Ectodermal cell (in vitro differentiated cells): ENCODE measurements around the gene EFCAB6.

ENCODE experiments used
- H3K27ac ChIP-seq: 2 replicates; pipeline ENCODE4 v1.7.0; 2013; ENCODE audit warnings: mild to moderate bottlenecking, low read depth, low read length; ENCODE audit not compliant: insufficient read depth, poor library complexity, severe bottlenecking
- H3K27me3 ChIP-seq: 2 replicates; pipeline ENCODE4 v1.7.0; 2013; ENCODE audit warnings: mild to moderate bottlenecking, low read length; ENCODE audit not compliant: insufficient read depth, control insufficient read depth, poor library complexity, severe bottlenecking
- H3K36me3 ChIP-seq: one replicate; pipeline ENCODE4 v1.7.0; 2013; ENCODE audit warnings: low read length; ENCODE audit not compliant: control insufficient read depth, insufficient read depth
- H3K4me1 ChIP-seq: one replicate; pipeline ENCODE4 v1.7.0; 2013; ENCODE audit warnings: low read length; ENCODE audit not compliant: control insufficient read depth, insufficient read depth
- H3K4me3 ChIP-seq: 2 replicates; pipeline ENCODE4 v1.7.0; 2013; ENCODE audit warnings: low read depth, low read length, control low read depth; ENCODE audit not compliant: insufficient read depth
- H3K9me3 ChIP-seq: 2 replicates; pipeline ENCODE4 v1.7.0; 2013; ENCODE audit warnings: mild to moderate bottlenecking, low read length, moderate library complexity; ENCODE audit not compliant: control insufficient read depth
- WGBS, 2 experiments: methylation state at CpG; one replicate each; pipeline ENCODE4 v1.1.7; 2013; ENCODE audit warnings: missing lambda C conversion rate in 2 of 2; 5-methylcytosine and 5-hydroxymethylcytosine counted together

The EFCAB6 gene

GRCh38 chr22:43847376-43848289 is 35.5 kb upstream of the EFCAB6 start:
- Histone ChIP-seq H3K9me3 (no peaks in the 10 kb centered on the region), H3K27me3 (no peaks in the 10 kb centered on the region), H3K4me1 (peaks cover 6% of the 10 kb centered on the region), H3K27ac (no peak overlapping the region), H3K4me3 (no peak overlapping the region), H3K36me3 (no peaks in the 10 kb centered on the region)
- 90 to 93% methylated on average over 14 of the region's 14 CpGs for WGBS, 2 experiments

GRCh38 chr22:43846966-43847365 is 34.9 kb upstream of the EFCAB6 start:
- Histone ChIP-seq H3K27me3 (no peaks in the 10 kb centered on the region), H3K4me1 (peaks cover 6% of the 10 kb centered on the region), H3K36me3 (no peaks in the 10 kb centered on the region), H3K4me3 (no peak overlapping the region), H3K27ac (no peak overlapping the region), H3K9me3 (no peaks in the 10 kb centered on the region)
- WGBS, 2 experiments = 94 to 95% methylated on average over 11 of the region's 11 CpGs

- Histone ChIP-seq H3K4me1 (no peaks in the 10 kb centered on the region), H3K4me3 (no peak overlapping the region)
- WGBS, 2 experiments = 77 to 80% methylated on average over 11 of the region's 11 CpGs
These were observed 33.9 kb upstream of the EFCAB6 start for GRCh38 chr22:43845981-43846380.

GRCh38 chr22:43844560-43845545 is 32.7 kb upstream of the EFCAB6 start:
- Histone ChIP-seq H3K4me3 (no peak overlapping the region), H3K9me3 (no peaks in the 10 kb centered on the region), H3K36me3 (no peaks in the 10 kb centered on the region), H3K27me3 (no peaks in the 10 kb centered on the region), H3K27ac (no peak overlapping the region), H3K4me1 (no peaks in the 10 kb centered on the region)
- 87 to 88% methylated on average over 31 of the region's 31 CpGs for WGBS, 2 experiments

More at GRCh38 chr22:43845981-43846380, 33.9 kb upstream of the EFCAB6 start:
- no peaks in the 10 kb centered on the region for H3K9me3 ChIP-seq
- no peaks in the 10 kb centered on the region for H3K27me3 ChIP-seq
- no peak overlapping the region for H3K27ac ChIP-seq
- no peaks in the 10 kb centered on the region for H3K36me3 ChIP-seq

GRCh38 chr22:43843783-43844530 is 31.9 kb upstream of the EFCAB6 start:
- WGBS, 2 experiments = 93% methylated on average over 21 of the region's 21 CpGs
- Histone ChIP-seq H3K9me3 (no peaks in the 10 kb centered on the region), H3K4me3 (no peak overlapping the region), H3K36me3 (no peaks in the 10 kb centered on the region), H3K27me3 (no peaks in the 10 kb centered on the region), H3K4me1 (no peaks in the 10 kb centered on the region), H3K27ac (no peak overlapping the region)

- Histone ChIP-seq H3K4me3 (no peak overlapping the region), H3K27me3 (no peaks in the 10 kb centered on the region), H3K4me1 (no peaks in the 10 kb centered on the region), H3K9me3 (no peaks in the 10 kb centered on the region), H3K27ac (no peak overlapping the region), H3K36me3 (no peaks in the 10 kb centered on the region)
- WGBS, 2 experiments = 93 to 97% methylated on average over 21 of the region's 21 CpGs
These were observed 29.6 kb upstream of the EFCAB6 start for GRCh38 chr22:43841742-43842141.

- H3K4me1 ChIP-seq = no peaks in the 10 kb centered on the region
- no peaks in the 10 kb centered on the region for H3K9me3 ChIP-seq
- H3K4me3 ChIP-seq = no peak overlapping the region
- H3K36me3 ChIP-seq = no peaks in the 10 kb centered on the region
- no peaks in the 10 kb centered on the region for H3K27me3 ChIP-seq
- no peak overlapping the region for H3K27ac ChIP-seq
- 94 to 95% methylated on average over 16 of the region's 16 CpGs for WGBS, 2 experiments
These were observed 28.7 kb upstream of the EFCAB6 start for GRCh38 chr22:43840851-43841250.

GRCh38 chr22:43840431-43840830 is 28.3 kb upstream of the EFCAB6 start:
- WGBS, 2 experiments = 92% methylated on average over 13 of the region's 13 CpGs
- no peaks in the 10 kb centered on the region for H3K27me3 ChIP-seq
- H3K9me3 ChIP-seq = no peaks in the 10 kb centered on the region
- H3K27ac ChIP-seq = no peak overlapping the region
- no peaks in the 10 kb centered on the region for H3K36me3 ChIP-seq
- no peaks in the 10 kb centered on the region for H3K4me1 ChIP-seq
- H3K4me3 ChIP-seq = no peak overlapping the region

GRCh38 chr22:43839781-43840180 is 27.7 kb upstream of the EFCAB6 start:
- Histone ChIP-seq H3K36me3 (no peaks in the 10 kb centered on the region), H3K27ac (no peak overlapping the region), H3K27me3 (no peaks in the 10 kb centered on the region), H3K9me3 (no peaks in the 10 kb centered on the region), H3K4me1 (no peaks in the 10 kb centered on the region), H3K4me3 (no peak overlapping the region)
- 89% methylated on average over 8 of the region's 8 CpGs for WGBS, 2 experiments
